Lung (tissue), 12 donors: ENCODE results near the gene TMEM38A. TPM values are rescaled to one million over a fixed set of nuclear protein-coding genes. Genes with fewer than 3 reads are reported as not detected.
"Not testable (repeated sequence)": the region's sequence is repeated elsewhere in the genome, so short reads cannot be mapped to it uniquely, and the experiment has no call there.

ENCODE experiments used
- ATAC-seq: fragments of 200-7000 bp; cut with Tn5 transposase; one replicate; pipeline ENCODE4 v1.9.1; 2020; ENCODE audit warnings: moderate number of reproducible peaks; ENCODE audit not compliant: insufficient read depth, low FRiP score
- DNase-seq, 3 donors: peaks; one replicate each; pipeline ENCODE4 v3.0.0-alpha.2; 2013 to 2017
- H3K27ac ChIP-seq, 2 donors: one replicate each; pipeline ENCODE4 v1.5.1; 2013; ENCODE audit warnings: mild to moderate bottlenecking in 2 of 2, moderate library complexity in 2 of 2, control low read depth in 1 of 2, inconsistent platforms in 1 of 2, low read depth in 1 of 2, low read length in 1 of 2
- H3K27me3 ChIP-seq, 3 donors: one replicate each; pipeline ENCODE4 v1.5.1; 2013; ENCODE audit warnings: low read length in 2 of 3; ENCODE audit not compliant: control insufficient read depth in 3 of 3, insufficient read depth in 3 of 3
- H3K36me3 ChIP-seq, 4 donors: one replicate each; pipeline ENCODE4 v1.5.1; 2013; ENCODE audit warnings: low read length in 4 of 4, mild to moderate bottlenecking in 1 of 4, moderate library complexity in 1 of 4; ENCODE audit not compliant: control insufficient read depth in 4 of 4, insufficient read depth in 4 of 4
- H3K4me1 ChIP-seq, 5 donors: one replicate each; pipeline ENCODE4 v1.5.1; 2013; ENCODE audit warnings: low read length in 5 of 5, mild to moderate bottlenecking in 2 of 5, moderate library complexity in 1 of 5; ENCODE audit not compliant: control insufficient read depth in 5 of 5, insufficient read depth in 5 of 5
- H3K4me3 ChIP-seq: one replicate; pipeline ENCODE4 v1.5.1; 2013; ENCODE audit warnings: mild to moderate bottlenecking, control low read depth, moderate library complexity
- H3K9ac ChIP-seq, 2 donors: one replicate each; pipeline ENCODE4 v1.5.1; 2013; ENCODE audit warnings: low read length in 2 of 2, control low read depth in 1 of 2; ENCODE audit not compliant: insufficient read depth in 1 of 2
- H3K9me3 ChIP-seq, 4 donors: one replicate each; pipeline ENCODE4 v1.5.1; 2013; ENCODE audit warnings: low read length in 3 of 4, mild to moderate bottlenecking in 1 of 4, moderate library complexity in 1 of 4; ENCODE audit not compliant: control insufficient read depth in 4 of 4, insufficient read depth in 3 of 4
- WGBS, 2 donors: extraction: QIAGEN DNeasy Blood & Tissue Kit; methylation state at CpG; one replicate each; pipeline ENCODE4 v1.1.7; 2013; 5-methylcytosine and 5-hydroxymethylcytosine counted together
- polyA plus RNA-seq, 2 donors: library from polyadenylated mRNA; stranded (reverse); fragments of 200-250 nt; gene quantifications; one replicate each; pipeline ENCODE4 v1.2.1, GENCODE V29; 2013
- total RNA-seq, 2 donors: library from RNA; depleted of rRNA in 1 of 2; stranded (reverse); fragments of >200 nt in 1 of 2; gene quantifications; one replicate each; pipeline ENCODE4 v1.2.1, GENCODE V29; 2014 to 2021
- TF ChIP-seq, protein P1 (sequence below): IDR thresholded peaks from 2 replicates; pipeline ENCODE4 v1.5.1; 2012; ENCODE audit warnings: mild to moderate bottlenecking; ENCODE audit errors: control extremely low read depth, extremely low read depth
- donor health status: control.
- donor health status: control.
- donor health status: Bipolar disorder and iron deficiency.
- donor health status: healthy.
- donor health status: DM: yes; HTN: yes; CAD: no.

TMEM38A gene
- total and polyA plus RNA-seq, 4 donors, result 3.6 to 6.2 (median 3.8) TPM

DNA sequence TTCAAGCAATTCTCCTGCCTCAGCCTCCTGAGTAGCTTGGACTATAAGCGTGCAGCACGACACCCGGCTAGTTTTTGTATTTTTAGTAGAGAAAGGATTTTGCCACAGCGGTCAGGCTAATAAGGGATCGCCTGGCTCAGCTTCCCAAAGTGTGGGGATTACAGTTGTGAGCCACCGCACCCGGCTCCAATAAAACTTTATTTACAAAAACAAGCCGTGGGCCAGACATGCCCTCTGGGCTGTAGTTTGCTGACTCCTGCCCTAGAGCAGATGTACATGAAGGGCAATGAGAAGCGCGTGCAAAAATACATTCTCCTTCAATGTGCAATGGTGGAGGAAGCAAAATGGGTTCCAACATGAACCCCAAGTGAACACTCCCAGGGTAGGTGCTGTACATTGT is 19.2 kb upstream of the TMEM38A start:
- 98% methylated on average over 10 of the region's 10 CpGs for WGBS, 2 donors
- no peaks in the 10 kb centered on the region for H3K27me3 ChIP-seq
- no peak overlapping the region for H3K27ac ChIP-seq
- no peaks in the 10 kb centered on the region for H3K9me3 ChIP-seq
- peaks cover 28 to 41% (median 37%) of the 10 kb centered on the region in 4 donors for H3K36me3 ChIP-seq
- ATAC-seq (no peak), DNase-seq (no peak)
- H3K4me1 ChIP-seq, result peaks cover 0 to 2% (median 0%) of the 10 kb centered on the region in 5 donors
- TF ChIP-seq, protein P1, sequence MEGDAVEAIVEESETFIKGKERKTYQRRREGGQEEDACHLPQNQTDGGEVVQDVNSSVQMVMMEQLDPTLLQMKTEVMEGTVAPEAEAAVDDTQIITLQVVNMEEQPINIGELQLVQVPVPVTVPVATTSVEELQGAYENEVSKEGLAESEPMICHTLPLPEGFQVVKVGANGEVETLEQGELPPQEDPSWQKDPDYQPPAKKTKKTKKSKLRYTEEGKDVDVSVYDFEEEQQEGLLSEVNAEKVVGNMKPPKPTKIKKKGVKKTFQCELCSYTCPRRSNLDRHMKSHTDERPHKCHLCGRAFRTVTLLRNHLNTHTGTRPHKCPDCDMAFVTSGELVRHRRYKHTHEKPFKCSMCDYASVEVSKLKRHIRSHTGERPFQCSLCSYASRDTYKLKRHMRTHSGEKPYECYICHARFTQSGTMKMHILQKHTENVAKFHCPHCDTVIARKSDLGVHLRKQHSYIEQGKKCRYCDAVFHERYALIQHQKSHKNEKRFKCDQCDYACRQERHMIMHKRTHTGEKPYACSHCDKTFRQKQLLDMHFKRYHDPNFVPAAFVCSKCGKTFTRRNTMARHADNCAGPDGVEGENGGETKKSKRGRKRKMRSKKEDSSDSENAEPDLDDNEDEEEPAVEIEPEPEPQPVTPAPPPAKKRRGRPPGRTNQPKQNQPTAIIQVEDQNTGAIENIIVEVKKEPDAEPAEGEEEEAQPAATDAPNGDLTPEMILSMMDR, result no peak
- H3K9ac ChIP-seq, result no peak overlapping the region
- H3K4me3 ChIP-seq, result no peak overlapping the region

DNA sequence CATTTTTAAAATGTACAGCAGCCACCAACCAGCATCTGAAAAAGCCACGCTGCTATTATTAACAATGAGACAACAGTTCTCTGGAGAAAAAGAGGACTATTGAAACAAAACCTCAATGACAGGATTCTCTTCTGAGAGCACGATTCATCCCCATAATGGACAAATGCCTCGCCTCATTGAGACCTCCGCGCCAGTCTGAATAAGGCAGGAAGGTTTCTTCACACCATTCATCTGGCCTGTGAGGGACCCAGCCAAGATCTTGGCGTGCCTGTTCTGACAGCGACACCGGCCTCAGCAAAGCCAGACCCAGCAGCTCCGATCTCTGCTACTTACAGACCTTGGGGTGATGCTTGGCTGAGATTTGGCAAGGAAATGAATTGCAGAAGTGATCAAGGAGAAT is 15.8 kb upstream of the TMEM38A start:
- H3K4me3 ChIP-seq, result no peak overlapping the region
- ATAC-seq, result no peak
- DNase-seq, result no peak
- H3K4me1 ChIP-seq, result peaks cover 0 to 3% (median 0%) of the 10 kb centered on the region in 5 donors
- no peaks in the 10 kb centered on the region for H3K27me3 ChIP-seq
- peaks cover 26 to 49% (median 41%) of the 10 kb centered on the region in 4 donors for H3K36me3 ChIP-seq
- no peaks in the 10 kb centered on the region for H3K9me3 ChIP-seq
- TF ChIP-seq, protein P1, result no peak
- 96 to 97% methylated on average over 9 of the region's 9 CpGs for WGBS, 2 donors
- H3K9ac ChIP-seq, result no peak overlapping the region
- H3K27ac ChIP-seq, result no peak overlapping the region

DNA sequence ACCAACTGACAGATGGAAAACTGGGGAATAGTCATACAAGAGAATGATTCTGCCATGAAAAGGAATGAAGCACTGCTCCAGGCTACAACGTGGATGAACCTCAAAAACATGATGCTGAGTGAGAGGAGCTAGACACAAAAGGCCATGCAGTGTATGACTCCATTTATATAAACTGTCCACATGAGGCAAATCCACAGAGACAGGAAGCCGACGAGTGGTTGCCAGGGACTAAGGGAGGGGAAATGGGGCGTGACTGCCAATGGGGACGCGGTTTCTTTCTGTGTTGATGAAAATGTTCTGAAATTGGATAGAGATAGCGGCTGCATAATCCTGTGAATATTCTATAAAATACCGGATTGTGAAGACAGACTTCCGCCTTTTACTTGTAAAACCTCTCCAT is 11.2 kb upstream of the TMEM38A start:
- H3K27me3 ChIP-seq, result no peaks in the 10 kb centered on the region
- H3K4me1 ChIP-seq, result peaks cover 0 to 3% (median 0%) of the 10 kb centered on the region in 5 donors
- DNase-seq (no peak), ATAC-seq (no peak)
- H3K36me3 ChIP-seq, result peaks cover 22 to 61% (median 50%) of the 10 kb centered on the region in 4 donors
- peaks cover 0 to 2% (median 0%) of the 10 kb centered on the region in 4 donors for H3K9me3 ChIP-seq
- no peak overlapping the region for H3K4me3 ChIP-seq
- TF ChIP-seq, protein P1, result no peak
- 32 to 52% methylated on average over 9 of the region's 9 CpGs for WGBS, 2 donors
- no peak overlapping the region for H3K27ac ChIP-seq
- no peak overlapping the region for H3K9ac ChIP-seq

DNA sequence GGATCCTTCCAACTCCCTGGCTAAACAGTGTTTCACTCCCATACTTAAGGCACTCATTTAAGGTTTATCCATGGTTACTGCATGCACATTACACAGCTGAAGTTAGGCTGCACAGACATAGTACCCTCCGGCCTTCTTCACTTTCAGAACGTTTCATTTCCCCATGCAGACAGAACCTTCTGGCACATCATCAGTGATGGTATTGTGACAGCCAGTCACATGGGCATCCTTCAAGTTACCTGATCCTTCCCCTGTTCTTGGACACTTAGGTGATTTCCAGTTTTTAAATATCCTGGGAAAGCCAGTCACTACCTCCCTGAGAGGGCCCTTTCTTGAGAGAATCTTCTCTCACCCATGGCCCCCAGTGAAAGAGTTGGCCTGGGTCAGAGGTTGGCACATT is 10.1 kb upstream of the TMEM38A start:
- ATAC-seq, result no peak
- WGBS, 2 donors, result 44 to 70% methylated on average over 2 of the region's 2 CpGs
- Histone ChIP-seq H3K9me3 (peaks cover 0 to 2% (median 0%) of the 10 kb centered on the region in 4 donors), H3K4me1 (peaks cover 0 to 3% (median 0%) of the 10 kb centered on the region in 5 donors), H3K36me3 (peaks cover 26 to 59% (median 47%) of the 10 kb centered on the region in 4 donors), H3K9ac (no peak overlapping the region), H3K27me3 (no peaks in the 10 kb centered on the region), H3K4me3 (no peak overlapping the region), H3K27ac (no peak overlapping the region)
- TF ChIP-seq, protein P1, result no peak
- DNase-seq, result no peak

DNA sequence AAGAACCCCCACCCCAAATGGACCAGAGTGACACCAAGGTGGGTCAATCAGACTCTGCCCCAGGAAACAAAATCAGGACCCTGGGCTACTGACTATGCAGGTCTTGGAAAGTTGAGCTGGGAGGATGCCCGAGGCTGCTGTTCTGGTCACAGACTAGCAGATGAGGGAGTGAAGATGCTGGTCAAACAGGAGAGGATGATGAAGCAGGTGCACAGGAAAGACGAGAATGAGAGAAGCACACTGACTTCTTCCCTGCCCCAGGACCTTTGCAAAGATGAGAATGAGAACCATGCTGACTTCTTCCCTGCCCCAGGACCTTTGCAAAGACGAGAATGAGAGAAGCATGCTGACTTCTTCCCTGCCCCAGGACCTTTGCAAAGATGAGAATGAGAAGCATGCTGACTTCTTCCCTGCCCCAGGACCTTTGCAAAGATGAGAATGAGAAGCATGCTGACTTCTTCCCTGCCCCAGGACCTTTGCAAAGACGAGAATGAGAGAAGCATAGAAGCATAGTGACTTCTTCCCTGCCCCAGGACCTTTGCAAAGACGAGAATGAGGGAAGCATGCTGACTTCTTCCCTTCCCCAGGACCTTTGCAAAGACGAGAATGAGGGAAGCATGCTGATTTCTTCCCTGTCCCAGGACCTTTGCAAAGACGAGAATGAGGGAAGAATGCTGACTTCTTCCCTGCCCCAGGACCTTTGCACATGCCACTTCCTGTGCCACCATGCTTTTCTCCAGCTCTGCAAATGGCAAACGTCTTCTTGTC is 9.3 kb upstream of the TMEM38A start:
- DNase-seq, H3K9ac ChIP-seq, H3K4me3 ChIP-seq, H3K4me1 ChIP-seq, ATAC-seq, H3K27me3 ChIP-seq, H3K27ac ChIP-seq, H3K9me3 ChIP-seq: not testable (repeated sequence)
- H3K36me3 ChIP-seq, result peaks cover 24 to 58% (median 45%) of the 10 kb centered on the region in 4 donors
- 95% methylated on average over 8 of the region's 8 CpGs for WGBS, 2 donors
